ENCODE measurements around the gene ADAMTS17.

Gene ADAMTS17

GRCh38 chr15:100059521-100059920, 282.3 kb downstream of the ADAMTS17 start:
- DNase-seq, result no peak

DNA sequence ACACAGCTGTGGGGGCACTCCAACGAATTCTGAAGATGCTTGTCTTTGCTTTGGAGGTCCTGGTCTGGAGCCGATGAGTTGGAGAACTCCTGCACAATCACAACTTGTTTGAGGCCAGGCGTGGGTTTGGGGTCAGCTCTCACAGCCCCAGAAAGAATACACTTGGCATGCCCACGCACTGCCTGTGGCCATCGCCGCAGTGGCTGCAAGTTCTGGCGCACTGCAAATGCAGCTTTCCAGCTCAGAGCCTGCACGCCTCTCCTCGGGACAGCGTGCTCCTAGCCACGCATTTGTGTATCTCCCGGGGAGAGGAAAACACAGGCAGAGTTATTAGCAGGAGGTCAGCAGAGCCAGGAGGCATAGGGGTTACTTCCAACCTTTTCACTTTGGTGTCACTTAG, 282.7 kb downstream of the ADAMTS17 start:
- DNase-seq, result no peak

DNA sequence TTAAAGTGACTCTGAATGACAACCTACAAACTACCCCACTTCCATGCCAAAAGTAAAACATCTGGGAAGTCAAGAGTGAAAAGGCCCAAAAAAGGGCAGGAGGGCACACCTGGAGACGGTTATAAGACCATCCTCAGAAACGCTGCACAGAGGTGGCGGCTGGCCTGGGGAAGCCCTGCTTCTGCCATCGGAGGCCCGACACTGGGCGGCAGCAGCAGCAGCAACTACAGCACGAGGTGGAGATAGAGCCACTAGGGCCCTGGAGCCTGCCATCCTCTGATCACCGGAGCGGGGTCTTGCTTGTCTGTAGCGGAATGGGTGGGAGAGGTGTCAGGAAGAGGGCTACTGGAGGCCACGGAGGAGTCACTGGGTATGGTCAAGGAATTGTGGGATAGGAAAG, 283.3 kb downstream of the ADAMTS17 start:
- DNase-seq, result no peak

- no peak for DNase-seq
Observed at GRCh38 chr15:100057281-100057680, 284.5 kb downstream of the ADAMTS17 start.

DNA sequence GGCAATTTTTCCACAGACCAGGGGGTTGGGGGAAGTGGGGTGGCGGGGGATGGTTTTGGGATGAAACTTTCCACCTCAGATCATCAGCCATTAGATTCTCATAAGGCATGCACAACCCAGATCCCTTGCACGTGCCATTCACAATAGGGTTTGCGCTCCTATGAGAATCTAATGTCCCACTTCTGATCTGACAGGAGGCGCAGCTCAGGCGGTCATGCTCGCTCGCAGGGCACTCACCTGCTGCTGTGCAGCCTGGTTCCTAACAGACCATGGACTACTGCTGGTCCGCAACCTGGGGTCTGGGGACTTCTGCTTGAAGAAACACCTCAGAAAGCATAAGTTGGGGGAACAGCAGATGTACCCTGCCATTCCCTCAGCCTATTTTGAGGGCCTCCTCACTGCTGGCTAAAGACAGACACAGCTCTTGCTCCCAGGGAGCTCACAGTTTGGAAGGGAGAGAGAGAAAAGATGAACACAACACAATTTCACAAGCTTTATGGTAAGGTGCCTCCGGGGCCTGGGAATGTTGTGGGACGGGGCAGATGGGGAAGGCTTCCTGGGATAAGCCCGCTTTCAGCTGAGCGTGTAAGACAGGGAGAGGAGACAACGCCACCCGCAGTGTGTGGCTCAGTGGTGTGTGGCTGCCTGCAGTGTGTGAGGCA, 285.2 kb downstream of the ADAMTS17 start:
- no peak for DNase-seq

DNA sequence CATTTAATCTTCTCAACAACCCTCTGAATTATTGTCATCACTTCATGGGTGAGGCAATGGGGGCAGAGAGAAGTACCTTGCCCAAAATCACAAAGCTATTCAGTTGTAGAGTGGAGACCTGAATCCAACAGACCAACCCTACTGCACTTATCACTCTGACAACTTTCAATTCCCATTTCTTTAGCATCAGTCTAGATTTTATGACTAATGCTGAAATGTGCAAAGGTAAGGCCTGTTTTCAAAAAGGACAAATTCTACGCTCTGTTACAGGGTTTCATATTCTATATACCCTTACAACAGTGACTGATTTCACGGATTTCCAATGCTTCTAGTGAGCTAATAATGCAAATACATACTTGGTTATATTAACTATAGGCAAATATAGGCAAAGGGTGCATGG, 286.0 kb downstream of the ADAMTS17 start:
- DNase-seq, result no peak

- no peak for DNase-seq
Observed at GRCh38 chr15:100054539-100054938, 287.2 kb downstream of the ADAMTS17 start.

- DNase-seq, result no peak
Observed at GRCh38 chr15:100053474-100054121, 288.2 kb downstream of the ADAMTS17 start.

DNA sequence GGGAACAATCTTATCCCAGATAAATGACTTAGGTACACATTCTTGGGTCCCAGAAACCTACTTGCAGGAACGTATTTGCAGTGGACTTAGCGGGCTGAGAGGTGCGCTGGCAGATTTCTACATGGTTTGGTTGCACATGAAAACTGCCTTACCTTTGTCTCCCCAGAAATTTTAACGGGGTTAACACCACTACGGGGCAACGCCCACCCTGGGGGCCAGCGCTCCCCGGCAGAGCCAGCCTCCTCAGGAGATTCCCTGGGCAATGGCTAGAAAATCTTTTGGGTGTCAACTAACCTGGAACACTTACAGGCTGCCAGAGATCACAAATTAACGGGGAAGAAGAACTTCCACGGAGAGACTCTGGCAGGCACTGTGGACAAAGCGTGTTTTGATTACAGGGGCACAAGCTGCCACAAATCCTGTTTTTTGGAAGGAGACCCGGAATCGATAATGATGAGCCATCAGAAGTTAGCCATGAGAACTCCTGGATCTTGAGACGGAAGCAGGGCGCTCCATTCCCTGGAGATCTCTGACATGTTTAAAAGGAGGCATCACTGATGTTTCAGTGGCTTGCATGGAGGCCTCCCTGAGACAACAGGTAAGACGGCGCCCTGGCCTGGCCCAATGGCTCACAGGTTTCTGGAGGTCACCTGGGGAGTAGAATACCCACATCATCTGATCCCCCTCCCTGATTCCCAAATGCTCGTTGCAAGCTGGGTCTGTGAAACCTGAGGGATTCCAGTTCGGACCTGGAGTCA, 288.9 kb downstream of the ADAMTS17 start:
- no peak for DNase-seq

DNA sequence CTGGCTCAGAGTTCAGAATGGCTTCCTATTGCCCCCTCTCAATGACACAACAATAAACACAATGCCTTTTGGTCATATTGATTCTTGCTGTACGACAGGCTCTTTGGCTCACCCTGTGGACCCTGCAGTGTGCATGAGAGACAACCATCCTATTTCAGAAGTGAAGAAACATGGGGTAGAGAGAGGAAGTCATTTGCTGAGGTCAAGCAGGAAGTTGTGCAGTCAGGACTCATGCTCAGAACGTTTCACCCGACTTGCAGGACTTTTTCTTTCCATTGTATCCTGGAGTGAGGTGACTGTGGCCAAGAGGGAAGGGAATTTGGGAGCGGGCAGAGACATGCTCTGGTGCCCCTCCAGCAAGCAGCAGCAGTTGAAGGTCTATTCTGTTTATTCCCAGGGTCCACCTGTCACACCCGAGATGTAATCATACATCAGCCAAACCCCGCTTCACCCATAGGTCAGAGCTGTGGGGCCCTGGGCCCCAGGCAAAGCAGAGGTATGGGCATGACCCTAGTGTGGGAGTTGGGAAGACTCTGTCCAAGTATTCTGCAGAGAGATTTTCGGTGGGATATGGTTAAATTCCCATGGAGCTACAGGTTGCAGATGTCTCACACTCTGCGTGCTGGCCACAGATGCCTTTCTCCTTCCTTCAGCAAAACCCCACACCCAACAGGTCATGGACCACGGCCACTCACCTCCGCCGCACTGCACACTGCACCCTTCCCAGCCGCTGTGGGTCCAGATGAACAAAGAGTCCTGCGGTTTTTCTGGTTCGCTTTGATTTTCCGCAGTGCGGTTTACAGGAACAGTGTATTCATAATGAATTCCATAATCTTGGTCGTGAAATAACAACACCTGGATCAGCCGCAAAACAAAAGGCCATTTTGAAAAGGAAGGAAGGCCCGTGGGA, 290.6 kb downstream of the ADAMTS17 start:
- DNase-seq, result no peak

GRCh38 chr15:100049936-100050876, 291.6 kb downstream of the ADAMTS17 start:
- no peak for DNase-seq

DNA sequence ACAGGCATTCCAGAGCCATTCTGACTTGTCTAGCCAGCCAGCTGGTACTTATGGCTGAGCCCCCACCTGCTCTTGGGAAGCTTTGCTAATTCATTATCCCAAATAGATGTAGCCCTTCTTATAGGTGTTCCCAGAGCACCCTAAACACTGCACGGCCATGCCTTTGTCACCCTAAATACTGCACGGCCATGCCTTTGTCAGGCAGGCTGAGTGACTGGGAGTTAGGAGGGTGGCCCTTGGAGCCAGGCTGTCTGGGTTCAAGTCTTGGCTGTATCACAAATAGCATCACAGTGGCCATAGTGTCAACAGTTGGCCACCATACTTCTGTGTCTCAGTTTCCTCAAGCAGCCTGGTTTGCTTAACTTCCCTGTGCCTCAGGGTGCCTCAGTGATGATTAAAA, 292.3 kb downstream of the ADAMTS17 start:
- DNase-seq, result no peak

GRCh38 chr15:100048736-100049135, 293.0 kb downstream of the ADAMTS17 start:
- DNase-seq, result no peak

- no peak for DNase-seq
Observed at GRCh38 chr15:100043692-100044091, 298.1 kb downstream of the ADAMTS17 start.

- peak in 1 of 2 experiments; percentile 7 for DNase-seq
Observed at GRCh38 chr15:100043068-100043641, 298.6 kb downstream of the ADAMTS17 start.

GRCh38 chr15:100042558-100042957, 299.2 kb downstream of the ADAMTS17 start:
- no peak for DNase-seq

GRCh38 chr15:100041127-100041828, 300.5 kb downstream of the ADAMTS17 start:
- no peak for DNase-seq

GRCh38 chr15:100039994-100040393, 301.8 kb downstream of the ADAMTS17 start:
- no peak for DNase-seq

DNA sequence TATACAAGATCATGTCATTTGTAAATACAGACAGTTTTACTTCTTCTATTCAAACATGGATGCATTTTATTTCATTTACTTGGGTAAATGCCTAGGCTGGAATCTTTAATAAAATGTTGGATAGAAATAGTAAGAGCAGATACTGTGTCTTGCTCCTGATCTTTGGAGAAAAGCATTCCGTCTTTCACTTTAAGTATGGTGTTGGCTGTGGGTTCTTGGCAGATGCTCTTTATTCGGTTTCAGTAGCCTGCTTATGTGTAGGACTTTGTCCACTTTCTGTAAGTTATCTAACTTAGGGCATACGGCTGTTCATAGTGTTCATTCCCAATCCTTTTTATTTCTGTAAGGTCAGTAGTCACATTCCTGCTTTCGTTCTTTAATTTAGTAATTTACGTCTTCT, 303.0 kb downstream of the ADAMTS17 start:
- DNase-seq, result no peak

DNA sequence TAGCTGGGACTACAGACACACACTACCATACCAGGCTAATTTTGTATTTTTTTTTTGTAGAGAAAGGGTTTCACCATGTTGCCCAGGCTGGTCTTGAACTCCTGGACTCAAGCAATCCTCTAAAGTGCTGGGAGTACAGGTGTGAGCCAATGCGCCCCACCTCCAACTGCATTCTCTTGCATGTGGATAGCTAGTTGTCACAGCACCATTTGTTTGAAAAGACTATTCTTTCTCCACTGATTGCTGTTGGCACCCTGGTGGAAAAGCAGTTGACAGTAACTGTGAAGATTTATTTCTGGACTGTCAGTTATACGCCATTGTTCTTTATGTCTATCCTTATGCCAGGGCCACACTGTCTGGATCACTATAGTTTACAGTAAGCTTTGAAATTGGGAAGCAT, 303.9 kb downstream of the ADAMTS17 start:
- DNase-seq, result no peak

GRCh38 chr15:100036015-100036414, 305.8 kb downstream of the ADAMTS17 start:
- no peak for DNase-seq

Measured in NCI-H526 (cell line).